DMS114 treated with DMSO at 0.1 percent for 48 hours (cell line): Measurements from ENCODE around the gene PM20D1.
"Not testable (repeated sequence)": the region's sequence is repeated elsewhere in the genome, so short reads cannot be mapped to it uniquely, and the experiment has no call there.

Experiments used
- DNase-seq: peaks from one replicate; lab custom pipeline; 2025; ENCODE audit not compliant: unreplicated experiment; lab: John Stamatoyannopoulos, UW

PM20D1 gene

GRCh38 chr1:205842229-205842628 lies 7.7 kb downstream of the PM20D1 start:
- no peak for DNase-seq

GRCh38 chr1:205840146-205840923 lies 9.6 kb downstream of the PM20D1 start:
- DNase-seq: no peak

DNA sequence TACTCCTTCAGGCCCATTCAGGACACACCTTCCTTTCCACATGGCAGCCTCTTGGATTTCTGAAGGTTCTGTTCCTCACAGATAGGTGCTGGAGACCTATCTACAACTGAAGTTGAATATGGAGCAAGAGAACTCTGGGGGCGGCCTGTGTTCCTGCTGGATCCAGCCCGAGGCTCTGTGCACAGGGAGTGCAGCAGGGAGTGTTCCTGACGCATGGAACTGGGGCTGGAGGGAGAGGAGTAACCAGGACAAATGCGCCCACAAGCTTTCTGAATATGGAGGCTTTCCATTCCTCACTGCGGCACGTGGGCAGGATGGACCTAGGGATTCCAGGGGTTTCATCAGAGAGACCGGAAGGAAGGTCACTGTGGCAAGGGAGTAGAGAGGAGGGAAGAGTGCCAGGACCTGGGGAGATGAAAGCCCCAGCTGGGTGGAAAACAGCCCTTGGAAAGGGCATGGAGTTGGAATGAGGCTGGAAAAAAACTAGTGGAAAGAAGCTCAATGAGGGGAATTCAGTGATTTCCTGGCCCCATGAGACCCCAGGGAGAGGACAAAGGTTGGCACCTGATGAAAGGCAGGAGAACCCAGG lies 12.5 kb downstream of the PM20D1 start:
- no peak for DNase-seq

GRCh38 chr1:205834751-205835150 lies 15.2 kb downstream of the PM20D1 start:
- DNase-seq: no peak

DNA sequence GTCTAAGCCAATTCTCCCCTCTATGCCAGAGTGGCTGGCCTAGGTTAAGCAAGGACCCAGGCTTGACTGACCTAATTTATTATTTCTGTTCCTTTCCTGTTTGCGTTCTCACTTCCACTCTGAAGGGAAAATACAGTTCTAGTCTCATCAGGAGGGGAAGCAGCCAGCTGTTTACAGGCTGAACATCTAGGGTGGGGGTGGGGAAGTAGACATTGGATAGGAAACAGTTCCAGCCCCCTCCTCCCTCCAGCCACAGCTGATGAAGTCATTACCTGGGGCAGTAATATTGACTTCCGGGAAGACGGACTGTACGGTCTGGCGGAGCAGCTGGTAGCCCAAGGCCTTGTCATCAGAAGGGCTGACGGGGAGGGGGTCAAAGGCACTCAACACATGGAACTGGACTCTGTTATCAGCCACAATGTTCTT lies 17.6 kb downstream of the PM20D1 start:
- no peak for DNase-seq

GRCh38 chr1:205827623-205828022 lies 22.3 kb downstream of the PM20D1 start:
- no peak for DNase-seq

DNA sequence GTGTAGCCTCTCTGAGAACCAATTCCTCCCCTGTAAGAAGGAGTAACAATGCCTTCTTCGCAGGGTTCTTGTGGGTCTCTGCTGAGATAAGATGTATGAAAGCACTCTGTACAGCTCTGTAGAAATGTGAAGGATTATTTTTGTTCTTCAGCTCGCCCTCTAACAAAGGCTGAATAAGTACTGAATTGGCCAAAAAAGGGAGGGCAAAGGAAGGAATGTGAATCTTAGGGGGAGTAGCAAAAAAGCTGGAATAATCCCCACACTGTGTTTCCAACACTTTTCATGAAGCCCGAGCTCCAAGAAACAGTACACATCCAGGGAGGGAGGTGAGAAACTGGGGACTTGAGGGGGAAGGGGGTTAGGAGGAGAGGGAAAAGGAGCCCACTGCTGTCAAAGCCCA lies 22.9 kb downstream of the PM20D1 start:
- no peak for DNase-seq

DNA sequence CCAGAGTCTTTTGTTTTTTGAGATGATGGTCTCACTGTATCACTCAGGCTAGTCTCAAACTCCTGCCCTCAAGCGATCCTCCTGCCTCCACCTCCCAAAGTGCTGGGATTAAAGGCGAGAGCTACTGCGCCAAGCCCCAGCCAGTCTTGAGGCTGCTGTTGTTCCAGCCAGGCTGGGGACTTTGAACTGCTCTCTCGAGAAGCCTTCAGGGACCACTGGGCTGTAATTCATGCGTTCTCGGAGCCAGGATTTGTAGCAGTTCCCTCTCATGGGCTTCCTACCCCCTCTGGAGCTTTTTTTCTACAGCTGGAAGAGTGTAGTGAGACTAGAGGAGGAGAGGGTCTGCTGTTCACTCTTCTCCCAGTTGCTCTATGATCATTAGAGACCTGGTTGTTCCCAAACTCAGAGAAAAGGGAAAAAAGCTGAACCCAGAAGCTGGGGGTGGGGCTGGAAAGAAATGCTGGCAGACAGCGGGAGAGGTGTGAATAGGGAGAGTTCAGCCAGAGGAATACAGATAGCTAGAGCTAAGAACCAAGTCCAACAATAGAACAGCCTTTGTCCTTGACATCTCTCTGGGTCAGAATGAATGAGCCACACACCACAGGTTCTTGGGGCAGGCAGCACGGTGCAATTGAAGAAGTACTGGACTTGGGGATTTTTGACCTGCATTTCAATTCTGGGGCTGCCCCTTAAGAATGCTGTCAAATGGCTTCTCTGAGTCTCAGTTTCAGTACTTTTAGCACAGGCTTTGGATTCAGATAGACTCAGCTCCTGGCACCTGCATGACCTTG lies 23.7 kb downstream of the PM20D1 start:
- DNase-seq: no peak

GRCh38 chr1:205824180-205824579 lies 25.8 kb downstream of the PM20D1 start:
- DNase-seq: no peak

- DNase-seq: not testable (repeated sequence)
These were observed 26.7 kb downstream of the PM20D1 start for GRCh38 chr1:205823260-205823659.

DNA sequence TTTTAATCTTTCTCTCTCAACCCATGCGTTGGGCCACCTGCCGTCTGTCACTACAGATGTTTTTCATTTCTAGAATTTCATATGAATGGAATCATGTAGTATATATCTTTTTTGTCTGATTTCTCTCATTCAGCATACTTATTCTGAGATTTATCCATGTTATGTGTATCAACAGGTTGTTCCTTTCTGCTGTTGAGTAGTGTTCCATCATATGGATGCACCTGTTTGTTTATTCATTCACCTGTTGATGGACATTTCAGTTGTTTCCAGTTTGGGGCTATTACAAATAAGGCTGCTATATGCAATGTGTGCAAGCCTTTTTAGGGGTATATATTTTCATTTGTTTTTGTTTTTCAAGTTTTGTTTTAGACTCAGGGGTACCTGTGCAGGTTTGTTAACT lies 27.5 kb downstream of the PM20D1 start:
- no peak for DNase-seq

- DNase-seq: no peak
These were observed 31.9 kb downstream of the PM20D1 start for GRCh38 chr1:205817988-205818387.

- DNase-seq: no peak
These were observed 32.6 kb downstream of the PM20D1 start for GRCh38 chr1:205817364-205817763.

- DNase-seq: no peak
These were observed 36.2 kb downstream of the PM20D1 start for GRCh38 chr1:205813755-205814058.

GRCh38 chr1:205812878-205813754 lies 36.8 kb downstream of the PM20D1 start, which contains the start of gene SLC41A1:
Gene SLC41A1, minus strand, starts transcription at chr1:205813198. Its CDS starts 2,757 bp downstream, at chr1:205810441.
- peak; percentile 85 for DNase-seq

- no peak for DNase-seq
These were observed 37.6 kb downstream of the PM20D1 start for GRCh38 chr1:205812271-205812877.

- no peak for DNase-seq
These were observed 38.3 kb downstream of the PM20D1 start for GRCh38 chr1:205811660-205812059.

DNA sequence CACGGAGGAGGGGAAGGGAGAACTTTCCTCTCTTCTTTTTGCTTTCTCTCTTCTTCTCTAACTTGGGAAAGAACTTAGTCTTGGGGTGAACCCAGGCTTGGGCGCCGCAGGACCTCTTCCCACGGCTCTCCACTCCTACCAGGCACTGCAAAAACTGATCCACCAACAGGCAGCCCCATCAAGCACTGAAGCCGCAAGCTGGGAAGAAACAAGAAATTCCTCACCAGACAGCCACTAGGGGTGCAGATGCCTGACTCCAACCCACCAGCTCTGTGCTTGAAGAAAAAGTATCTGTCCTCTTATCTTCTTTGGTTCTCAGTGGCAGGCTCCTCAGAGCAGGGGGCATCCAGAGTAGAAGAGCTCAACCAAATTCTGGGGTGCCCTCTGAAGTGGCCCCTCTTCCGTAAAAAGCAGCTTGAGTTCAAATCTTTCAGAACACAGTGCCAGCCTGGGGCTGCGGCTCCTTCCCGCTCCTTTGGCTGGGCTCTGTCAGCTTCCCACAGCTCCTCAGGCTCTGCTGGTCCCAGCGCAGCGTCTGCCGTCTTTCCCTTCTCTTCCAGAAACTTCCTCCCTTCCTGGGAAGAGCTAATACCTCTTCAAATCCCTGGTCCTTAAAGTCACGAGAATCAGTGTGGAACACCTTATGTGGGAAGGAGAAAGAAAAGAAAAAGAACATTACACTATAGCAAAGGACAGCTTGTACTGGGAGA lies 39.3 kb downstream of the PM20D1 start:
- peak; percentile 30 for DNase-seq

DNA sequence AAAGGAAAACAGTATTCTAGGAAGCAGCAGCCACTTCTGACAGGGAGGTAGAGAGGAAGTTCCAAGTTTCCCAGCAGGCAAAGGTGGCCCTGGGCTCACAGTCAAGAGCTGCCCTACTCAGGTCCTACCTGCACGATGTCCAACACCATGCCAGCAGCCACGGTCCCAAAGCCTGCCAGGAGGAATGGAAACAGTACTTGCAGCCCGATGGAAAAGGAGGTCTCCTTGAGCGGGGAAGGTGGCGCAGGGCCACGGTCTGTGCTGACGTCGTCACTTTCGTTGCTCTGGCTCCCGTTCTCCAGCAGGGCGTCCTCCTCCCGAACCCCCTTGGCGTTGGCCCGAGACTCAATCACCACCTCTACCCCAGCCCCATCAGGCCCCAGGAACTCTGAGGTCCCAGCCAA lies 40.0 kb downstream of the PM20D1 start:
- no peak for DNase-seq

GRCh38 chr1:205809469-205809868 lies 40.5 kb downstream of the PM20D1 start:
- DNase-seq: no peak
